Measurements from ENCODE around the gene NCF2. TPM values are rescaled to one million over a fixed set of nuclear protein-coding genes. Genes with fewer than 3 reads are reported as not detected.

Gene NCF2
- total RNA-seq, 1 donor from 2014 or later, result 2.6 TPM

- intact Hi-C loops (cut with micrococcal nuclease), result no loop called here
- Mint-ChIP-seq H3K36me3 (ENCODE audit: low read depth) (peaks cover 62% of the 10 kb centered on the region), H3K4me1 (ENCODE audit: low read depth) (peaks cover 2% of the 10 kb centered on the region), H3K27me3 (ENCODE audit: low read depth) (no peaks in the 10 kb centered on the region), H3K9me3 (no peaks in the 10 kb centered on the region), H3K27ac (no peak overlapping the region), H3K4me3 (ENCODE audit: low read depth) (no peak overlapping the region)
- no peak for DNase-seq (ENCODE audit: low spot score)
Observed at GRCh38 chr1:183553764-183554163, 36.5 kb downstream of the NCF2 start.

GRCh38 chr1:183553331-183553730, 36.9 kb downstream of the NCF2 start:
- H3K36me3 Mint-ChIP-seq (ENCODE audit: low read depth), result peaks cover 66% of the 10 kb centered on the region
- no peaks in the 10 kb centered on the region for H3K9me3 Mint-ChIP-seq
- peaks cover 2% of the 10 kb centered on the region for H3K4me1 Mint-ChIP-seq (ENCODE audit: low read depth)
- H3K4me3 Mint-ChIP-seq (ENCODE audit: low read depth), result no peak overlapping the region
- intact Hi-C loops (cut with micrococcal nuclease), result no loop called here
- no peak for DNase-seq (ENCODE audit: low spot score)
- no peak overlapping the region for H3K27ac Mint-ChIP-seq
- H3K27me3 Mint-ChIP-seq (ENCODE audit: low read depth), result no peaks in the 10 kb centered on the region

GRCh38 chr1:183552891-183553290, 37.4 kb downstream of the NCF2 start:
- intact Hi-C loops (cut with micrococcal nuclease), result no loop called here
- no peak for DNase-seq (ENCODE audit: low spot score)
- no peak overlapping the region for H3K4me3 Mint-ChIP-seq (ENCODE audit: low read depth)
- H3K27ac Mint-ChIP-seq, result no peak overlapping the region
- H3K9me3 Mint-ChIP-seq, result no peaks in the 10 kb centered on the region
- peaks cover 2% of the 10 kb centered on the region for H3K4me1 Mint-ChIP-seq (ENCODE audit: low read depth)
- H3K36me3 Mint-ChIP-seq (ENCODE audit: low read depth), result peaks cover 69% of the 10 kb centered on the region
- H3K27me3 Mint-ChIP-seq (ENCODE audit: low read depth), result no peaks in the 10 kb centered on the region

- Mint-ChIP-seq H3K36me3 (ENCODE audit: low read depth) (peaks cover 70% of the 10 kb centered on the region), H3K27ac (no peak overlapping the region), H3K27me3 (ENCODE audit: low read depth) (no peaks in the 10 kb centered on the region), H3K4me1 (ENCODE audit: low read depth) (peaks cover 3% of the 10 kb centered on the region), H3K9me3 (no peaks in the 10 kb centered on the region), H3K4me3 (ENCODE audit: low read depth) (no peak overlapping the region)
- intact Hi-C loops (cut with micrococcal nuclease), result no loop called here
- no peak for DNase-seq (ENCODE audit: low spot score)
Observed at GRCh38 chr1:183552441-183552840, 37.8 kb downstream of the NCF2 start.

GRCh38 chr1:183551924-183552323, 38.3 kb downstream of the NCF2 start:
- Mint-ChIP-seq H3K36me3 (ENCODE audit: low read depth) (peaks cover 75% of the 10 kb centered on the region), H3K27ac (no peak overlapping the region), H3K9me3 (no peaks in the 10 kb centered on the region), H3K27me3 (ENCODE audit: low read depth) (no peaks in the 10 kb centered on the region), H3K4me1 (ENCODE audit: low read depth) (peaks cover 5% of the 10 kb centered on the region), H3K4me3 (ENCODE audit: low read depth) (no peak overlapping the region)
- intact Hi-C loops (cut with micrococcal nuclease), result no loop called here
- DNase-seq (ENCODE audit: low spot score), result no peak

GRCh38 chr1:183550915-183551314, 39.3 kb downstream of the NCF2 start:
- no peaks in the 10 kb centered on the region for H3K27me3 Mint-ChIP-seq (ENCODE audit: low read depth)
- DNase-seq (ENCODE audit: low spot score), result no peak
- peaks cover 5% of the 10 kb centered on the region for H3K4me1 Mint-ChIP-seq (ENCODE audit: low read depth)
- intact Hi-C loops (cut with micrococcal nuclease), result no loop called here
- peaks cover 81% of the 10 kb centered on the region for H3K36me3 Mint-ChIP-seq (ENCODE audit: low read depth)
- no peaks in the 10 kb centered on the region for H3K9me3 Mint-ChIP-seq
- no peak overlapping the region for H3K4me3 Mint-ChIP-seq (ENCODE audit: low read depth)
- peak overlapping the region; percentile 34 for H3K27ac Mint-ChIP-seq

- no peak for DNase-seq (ENCODE audit: low spot score)
- intact Hi-C loops (cut with micrococcal nuclease), result no loop called here
- H3K27ac Mint-ChIP-seq, result no peak overlapping the region
- H3K4me3 Mint-ChIP-seq (ENCODE audit: low read depth), result no peak overlapping the region
- peaks cover 6% of the 10 kb centered on the region for H3K4me1 Mint-ChIP-seq (ENCODE audit: low read depth)
- H3K9me3 Mint-ChIP-seq, result no peaks in the 10 kb centered on the region
- H3K27me3 Mint-ChIP-seq (ENCODE audit: low read depth), result no peaks in the 10 kb centered on the region
- peaks cover 83% of the 10 kb centered on the region for H3K36me3 Mint-ChIP-seq (ENCODE audit: low read depth)
Observed at GRCh38 chr1:183548116-183548515, 42.1 kb downstream of the NCF2 start.

- no peak for DNase-seq (ENCODE audit: low spot score)
- intact Hi-C loops (cut with micrococcal nuclease), result no loop called here
- no peak overlapping the region for H3K27ac Mint-ChIP-seq
Observed at GRCh38 chr1:183546427-183546826, 43.8 kb downstream of the NCF2 start.

GRCh38 chr1:183544598-183545297, 45.5 kb downstream of the NCF2 start:
- DNase-seq (ENCODE audit: low spot score), result no peak
- H3K4me3 Mint-ChIP-seq (ENCODE audit: low read depth), result no peak overlapping the region
- H3K36me3 Mint-ChIP-seq (ENCODE audit: low read depth), result peaks cover 82% of the 10 kb centered on the region
- H3K27me3 Mint-ChIP-seq (ENCODE audit: low read depth), result no peaks in the 10 kb centered on the region
- no peaks in the 10 kb centered on the region for H3K9me3 Mint-ChIP-seq
- intact Hi-C loops (cut with micrococcal nuclease), result no loop called here
- no peak overlapping the region for H3K27ac Mint-ChIP-seq
- H3K4me1 Mint-ChIP-seq (ENCODE audit: low read depth), result peaks cover 4% of the 10 kb centered on the region

More at GRCh38 chr1:183546427-183546826, 43.8 kb downstream of the NCF2 start:
- Mint-ChIP-seq H3K4me3 (ENCODE audit: low read depth) (no peak overlapping the region), H3K4me1 (ENCODE audit: low read depth) (peaks cover 6% of the 10 kb centered on the region), H3K9me3 (no peaks in the 10 kb centered on the region), H3K36me3 (ENCODE audit: low read depth) (peaks cover 84% of the 10 kb centered on the region), H3K27me3 (ENCODE audit: low read depth) (no peaks in the 10 kb centered on the region)

GRCh38 chr1:183543619-183544204, 46.5 kb downstream of the NCF2 start:
- H3K36me3 Mint-ChIP-seq (ENCODE audit: low read depth), result peaks cover 80% of the 10 kb centered on the region
- H3K27ac Mint-ChIP-seq, result no peak overlapping the region

GRCh38 chr1:183537405-183537804, 52.9 kb downstream of the NCF2 start:
- Mint-ChIP-seq H3K36me3 (ENCODE audit: low read depth) (peaks cover 78% of the 10 kb centered on the region), H3K9me3 (no peaks in the 10 kb centered on the region)

More at GRCh38 chr1:183543619-183544204, 46.5 kb downstream of the NCF2 start:
- H3K27me3 Mint-ChIP-seq (ENCODE audit: low read depth), result no peaks in the 10 kb centered on the region
- H3K9me3 Mint-ChIP-seq, result no peaks in the 10 kb centered on the region
- intact Hi-C loops (cut with micrococcal nuclease), result loop anchor here (1.0 kb wide), 1 partner anchor 73 kb away; no protein-coding TSS in a partner anchor
- H3K4me1 Mint-ChIP-seq (ENCODE audit: low read depth), result peaks cover 4% of the 10 kb centered on the region
- no peak for DNase-seq (ENCODE audit: low spot score)
- H3K4me3 Mint-ChIP-seq (ENCODE audit: low read depth), result no peak overlapping the region

GRCh38 chr1:183533617-183534174, 56.6 kb downstream of the NCF2 start:
- H3K27ac Mint-ChIP-seq, result no peak overlapping the region
- no peak for DNase-seq (ENCODE audit: low spot score)
- intact Hi-C loops (cut with micrococcal nuclease), result no loop called here
- no peak overlapping the region for H3K4me3 Mint-ChIP-seq (ENCODE audit: low read depth)
- peaks cover 8% of the 10 kb centered on the region for H3K4me1 Mint-ChIP-seq (ENCODE audit: low read depth)
- H3K36me3 Mint-ChIP-seq (ENCODE audit: low read depth), result peaks cover 74% of the 10 kb centered on the region
- no peaks in the 10 kb centered on the region for H3K27me3 Mint-ChIP-seq (ENCODE audit: low read depth)
- H3K9me3 Mint-ChIP-seq, result no peaks in the 10 kb centered on the region

More at GRCh38 chr1:183537405-183537804, 52.9 kb downstream of the NCF2 start:
- no peak for DNase-seq (ENCODE audit: low spot score)
- intact Hi-C loops (cut with micrococcal nuclease), result no loop called here
- Mint-ChIP-seq H3K27ac (no peak overlapping the region), H3K27me3 (ENCODE audit: low read depth) (no peaks in the 10 kb centered on the region), H3K4me3 (ENCODE audit: low read depth) (no peak overlapping the region), H3K4me1 (ENCODE audit: low read depth) (peaks cover 6% of the 10 kb centered on the region)

- H3K36me3 Mint-ChIP-seq (ENCODE audit: low read depth), result peaks cover 63% of the 10 kb centered on the region
- no peaks in the 10 kb centered on the region for H3K9me3 Mint-ChIP-seq
- intact Hi-C loops (cut with micrococcal nuclease), result no loop called here
- H3K27me3 Mint-ChIP-seq (ENCODE audit: low read depth), result no peaks in the 10 kb centered on the region
- H3K4me1 Mint-ChIP-seq (ENCODE audit: low read depth), result peaks cover 3% of the 10 kb centered on the region
- no peak overlapping the region for H3K4me3 Mint-ChIP-seq (ENCODE audit: low read depth)
- H3K27ac Mint-ChIP-seq, result no peak overlapping the region
- no peak for DNase-seq (ENCODE audit: low spot score)
Observed at GRCh38 chr1:183528577-183528976, 61.7 kb downstream of the NCF2 start.
